ENCODE results near the gene CFAP100.

GRCh38 chr3:126465928-126466544 is 71.3 kb downstream of the CFAP100 start:
- TF ChIP-seq, protein P1, sequence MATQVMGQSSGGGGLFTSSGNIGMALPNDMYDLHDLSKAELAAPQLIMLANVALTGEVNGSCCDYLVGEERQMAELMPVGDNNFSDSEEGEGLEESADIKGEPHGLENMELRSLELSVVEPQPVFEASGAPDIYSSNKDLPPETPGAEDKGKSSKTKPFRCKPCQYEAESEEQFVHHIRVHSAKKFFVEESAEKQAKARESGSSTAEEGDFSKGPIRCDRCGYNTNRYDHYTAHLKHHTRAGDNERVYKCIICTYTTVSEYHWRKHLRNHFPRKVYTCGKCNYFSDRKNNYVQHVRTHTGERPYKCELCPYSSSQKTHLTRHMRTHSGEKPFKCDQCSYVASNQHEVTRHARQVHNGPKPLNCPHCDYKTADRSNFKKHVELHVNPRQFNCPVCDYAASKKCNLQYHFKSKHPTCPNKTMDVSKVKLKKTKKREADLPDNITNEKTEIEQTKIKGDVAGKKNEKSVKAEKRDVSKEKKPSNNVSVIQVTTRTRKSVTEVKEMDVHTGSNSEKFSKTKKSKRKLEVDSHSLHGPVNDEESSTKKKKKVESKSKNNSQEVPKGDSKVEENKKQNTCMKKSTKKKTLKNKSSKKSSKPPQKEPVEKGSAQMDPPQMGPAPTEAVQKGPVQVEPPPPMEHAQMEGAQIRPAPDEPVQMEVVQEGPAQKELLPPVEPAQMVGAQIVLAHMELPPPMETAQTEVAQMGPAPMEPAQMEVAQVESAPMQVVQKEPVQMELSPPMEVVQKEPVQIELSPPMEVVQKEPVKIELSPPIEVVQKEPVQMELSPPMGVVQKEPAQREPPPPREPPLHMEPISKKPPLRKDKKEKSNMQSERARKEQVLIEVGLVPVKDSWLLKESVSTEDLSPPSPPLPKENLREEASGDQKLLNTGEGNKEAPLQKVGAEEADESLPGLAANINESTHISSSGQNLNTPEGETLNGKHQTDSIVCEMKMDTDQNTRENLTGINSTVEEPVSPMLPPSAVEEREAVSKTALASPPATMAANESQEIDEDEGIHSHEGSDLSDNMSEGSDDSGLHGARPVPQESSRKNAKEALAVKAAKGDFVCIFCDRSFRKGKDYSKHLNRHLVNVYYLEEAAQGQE (IDR thresholded peaks at IDR 0.05; ENCODE audit: insufficient read depth in 1 of 2, low read depth in 2 of 2, low read length in 2 of 2): no peak
- no peak for TF ChIP-seq FOXP2 (optimal IDR thresholded peaks at IDR 0.05; ENCODE audit: borderline replicate concordance, extremely low read depth, extremely low read length, insufficient read depth)
